Stimulated activated CD4-positive, alpha-beta T cell treated with anti-CD3 and anti-CD28 coated beads, Interleukin-15, amount 100 ng/mL, for 1 hour (primary cell): ENCODE measurements around the gene PRTFDC1.

Experiments
- DNase-seq, 2 donors: peaks; one replicate each; pipeline ENCODE4 v3.0.0-alpha.2; 2020; ENCODE audit warnings: low read depth in 1 of 2, low spot score in 1 of 2

The PRTFDC1 gene

DNA sequence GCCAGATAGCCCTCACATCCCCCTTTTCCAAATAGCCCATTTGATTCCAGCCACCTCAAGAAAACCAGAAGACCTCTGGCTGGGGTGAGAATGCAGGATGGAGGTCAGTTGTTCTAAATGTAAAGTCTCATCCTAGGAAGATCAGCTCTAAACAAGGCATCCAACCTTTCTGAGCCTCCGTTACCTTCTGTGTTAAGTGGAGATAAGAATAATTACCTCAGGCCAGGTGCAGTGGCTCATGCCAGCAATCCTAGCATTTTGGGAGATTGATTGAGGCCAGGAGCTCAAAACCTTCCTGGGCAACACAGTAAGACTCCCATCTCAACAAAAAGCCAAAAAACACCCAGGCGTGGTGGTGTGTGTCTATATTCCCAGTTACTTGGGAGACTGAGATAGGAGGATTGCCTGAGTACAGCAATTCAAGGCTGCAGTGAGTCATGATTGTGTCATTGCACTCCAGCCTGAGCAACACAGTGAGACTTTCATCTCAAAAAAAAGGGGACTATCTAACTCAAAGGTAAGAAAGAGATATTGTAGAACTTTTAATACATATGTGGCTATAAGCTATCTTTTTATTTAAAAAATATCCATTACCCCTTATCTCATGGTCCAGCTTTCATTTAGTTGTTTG, 43.5 kb downstream of the PRTFDC1 start:
- DNase-seq, result no peak

DNA sequence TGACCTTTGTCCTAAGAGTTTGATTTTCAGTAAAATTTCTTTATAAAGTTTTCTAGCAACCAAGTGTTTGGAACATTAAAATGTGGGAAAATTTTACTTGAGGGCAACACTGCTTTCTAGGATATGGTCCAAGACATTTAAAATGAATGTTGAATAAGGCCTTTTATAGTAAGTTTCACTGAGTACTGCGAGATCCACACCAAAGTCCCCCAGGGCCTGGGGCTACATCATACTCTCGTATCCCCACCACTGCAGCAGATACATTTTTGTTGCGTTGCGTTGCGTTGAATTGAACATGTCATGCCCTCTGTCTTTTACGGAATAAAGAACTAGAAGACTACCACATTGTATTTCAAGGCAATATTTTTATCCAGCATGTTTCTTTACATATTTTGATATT, 44.5 kb downstream of the PRTFDC1 start:
- no peak for DNase-seq

DNA sequence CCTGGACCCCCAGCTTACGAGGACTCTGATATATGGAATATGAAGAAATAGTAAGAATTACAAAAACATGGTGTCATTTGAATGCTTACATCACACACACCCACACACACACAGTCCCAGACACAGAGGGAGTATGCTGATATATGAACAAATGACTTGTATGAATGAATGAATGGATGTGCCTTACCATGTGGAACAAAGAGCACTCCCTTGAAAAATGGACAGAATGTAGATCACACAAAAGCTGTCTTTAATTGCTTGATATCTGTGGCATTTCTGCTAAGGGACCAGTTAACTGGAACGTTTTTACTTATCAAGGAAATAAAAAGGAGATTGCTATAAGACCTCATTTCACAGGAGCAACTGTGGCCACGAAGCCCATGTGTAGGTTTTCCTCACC, 46.0 kb downstream of the PRTFDC1 start:
- no peak for DNase-seq

DNA sequence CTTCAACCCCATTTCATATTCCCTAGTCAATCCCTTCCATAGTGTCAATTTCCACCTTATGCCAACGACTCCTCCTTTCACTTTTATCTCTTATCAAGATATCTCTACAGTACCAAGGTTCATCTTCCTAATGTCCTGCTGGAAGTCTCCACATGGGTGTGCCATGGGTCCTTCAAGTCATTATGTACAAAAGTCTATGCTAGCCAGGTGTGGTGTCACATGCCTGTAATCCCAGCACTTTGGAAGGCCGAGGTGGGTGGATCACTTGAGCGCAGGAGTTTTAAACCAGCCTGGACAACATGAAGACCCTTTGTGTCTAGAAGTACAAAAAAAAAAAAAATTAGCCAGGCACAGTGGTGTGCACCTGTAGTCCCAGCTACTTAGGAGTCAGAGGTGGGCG, 47.6 kb downstream of the PRTFDC1 start:
- DNase-seq, result no peak

DNA sequence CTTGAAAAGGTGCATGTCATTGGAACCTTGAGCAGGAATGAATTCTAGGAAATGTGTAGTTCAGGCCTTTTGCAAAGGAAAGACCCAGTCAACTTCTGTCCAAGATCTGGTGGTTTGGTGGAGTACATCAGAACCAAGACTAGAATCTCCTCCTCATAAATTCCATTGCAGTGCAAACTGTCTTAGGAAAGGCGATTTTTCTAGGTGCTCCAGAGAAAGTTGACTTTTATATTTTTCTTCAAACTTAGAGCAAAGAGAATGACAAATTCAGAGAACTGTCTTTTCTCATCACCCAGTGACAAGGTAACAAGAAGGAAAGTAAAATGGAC, 50.0 kb downstream of the PRTFDC1 start:
- DNase-seq, result no peak

DNA sequence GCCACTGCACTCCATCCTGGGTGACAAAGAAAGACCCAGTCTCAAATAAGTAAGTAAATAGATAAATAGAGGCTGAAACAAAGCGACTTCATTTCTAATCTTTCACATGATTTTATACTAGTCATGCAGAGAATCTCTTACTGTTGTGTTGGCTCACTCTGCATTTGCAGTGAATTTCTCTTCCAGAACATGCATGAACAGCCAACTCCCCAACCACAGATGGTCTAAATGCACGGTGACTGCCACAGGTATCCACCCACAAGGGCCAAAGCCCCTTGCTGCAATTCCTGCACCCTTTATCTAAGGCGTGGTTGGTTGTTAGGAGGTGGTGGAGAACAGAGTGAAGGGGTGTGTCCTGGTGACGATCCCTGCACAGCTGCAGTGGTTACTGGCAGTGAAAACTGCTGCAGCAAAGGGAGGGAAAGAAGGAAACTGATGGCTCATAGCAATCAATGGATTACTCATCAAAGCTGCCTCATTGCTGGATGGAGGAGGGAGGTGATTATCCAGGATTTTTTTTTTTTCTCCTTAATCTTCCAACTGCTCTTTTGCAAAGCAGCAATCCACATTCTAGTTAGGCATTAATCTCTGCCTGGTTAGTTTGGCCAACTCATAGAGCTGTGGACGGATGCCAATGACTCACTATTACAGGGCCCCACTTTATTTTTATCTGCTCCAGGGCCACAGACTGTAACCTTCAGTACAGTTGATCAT, 50.6 kb downstream of the PRTFDC1 start:
- DNase-seq, result no peak

DNA sequence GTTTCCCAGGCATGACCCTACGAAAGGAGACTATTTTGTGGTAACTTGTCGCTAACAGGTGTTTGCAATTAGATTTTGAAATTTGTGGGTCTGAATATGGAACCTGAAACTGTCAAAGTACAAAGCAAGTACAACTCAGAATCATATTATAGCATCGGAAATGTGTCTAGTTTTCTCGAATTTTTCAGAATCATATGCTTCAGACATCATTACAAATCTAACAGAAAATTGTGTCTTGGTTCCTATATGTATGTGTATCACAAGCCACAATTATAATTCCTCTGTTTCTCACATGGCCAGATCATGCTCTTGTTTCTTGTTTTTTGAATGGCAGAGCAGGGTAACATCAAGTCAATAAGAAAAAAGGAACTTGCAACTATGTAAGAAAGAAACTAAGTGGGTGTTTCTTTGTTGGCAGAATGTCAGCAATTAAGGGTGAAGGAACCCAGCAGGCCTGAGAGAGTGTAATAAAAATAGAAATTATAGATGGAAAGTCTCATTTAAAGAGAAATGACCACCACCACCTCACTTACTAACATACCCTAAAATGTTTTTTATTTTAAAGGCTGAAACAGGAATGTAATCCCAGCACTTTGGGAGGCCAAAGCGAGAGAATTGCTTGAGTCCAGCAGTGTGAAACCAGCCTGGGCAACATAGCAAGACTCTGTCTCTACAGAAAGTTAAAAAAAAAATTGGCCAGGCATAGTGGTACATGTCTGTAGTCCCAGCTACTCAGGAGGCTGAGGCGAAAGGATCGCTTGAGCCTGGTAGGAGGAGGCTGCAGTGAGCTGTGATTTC, 51.3 kb downstream of the PRTFDC1 start:
- DNase-seq, result no peak

DNA sequence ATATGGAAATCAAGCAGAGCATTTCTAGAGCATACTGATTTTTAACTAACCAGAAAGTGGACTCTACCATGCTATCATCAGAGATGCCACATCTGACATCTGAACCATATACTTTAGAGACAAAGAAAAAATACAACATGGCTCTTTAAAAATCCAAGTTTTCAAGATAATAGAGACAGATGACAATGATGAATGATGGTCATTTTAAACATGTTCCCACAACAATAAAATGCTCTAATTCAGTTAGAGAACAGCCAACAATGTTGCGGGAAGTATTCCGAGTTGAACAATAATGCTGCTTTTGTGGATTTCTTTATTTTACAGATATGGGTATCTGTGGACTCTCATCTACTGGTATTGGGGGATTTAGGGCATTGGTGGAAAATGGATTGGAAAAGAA, 52.8 kb downstream of the PRTFDC1 start:
- no peak for DNase-seq

DNA sequence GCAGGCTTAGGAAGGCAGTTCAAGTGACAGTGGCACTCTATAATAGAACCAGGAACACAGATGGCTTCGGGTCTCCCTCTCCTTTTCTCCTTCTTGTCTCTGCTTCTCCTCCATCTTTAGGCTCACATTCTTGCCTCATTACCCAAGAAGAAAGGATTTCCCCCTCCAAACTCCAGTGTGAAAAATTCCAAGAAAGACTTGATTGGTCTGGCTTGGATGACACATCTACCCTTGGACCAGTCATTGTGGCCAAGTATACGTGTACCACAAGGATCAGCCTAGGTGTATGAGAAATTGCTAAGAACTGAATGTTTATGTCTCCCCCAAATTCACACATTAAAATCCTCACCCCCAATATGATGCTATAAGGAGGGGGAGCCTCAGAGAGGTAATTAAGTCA, 53.9 kb downstream of the PRTFDC1 start:
- no peak for DNase-seq

DNA sequence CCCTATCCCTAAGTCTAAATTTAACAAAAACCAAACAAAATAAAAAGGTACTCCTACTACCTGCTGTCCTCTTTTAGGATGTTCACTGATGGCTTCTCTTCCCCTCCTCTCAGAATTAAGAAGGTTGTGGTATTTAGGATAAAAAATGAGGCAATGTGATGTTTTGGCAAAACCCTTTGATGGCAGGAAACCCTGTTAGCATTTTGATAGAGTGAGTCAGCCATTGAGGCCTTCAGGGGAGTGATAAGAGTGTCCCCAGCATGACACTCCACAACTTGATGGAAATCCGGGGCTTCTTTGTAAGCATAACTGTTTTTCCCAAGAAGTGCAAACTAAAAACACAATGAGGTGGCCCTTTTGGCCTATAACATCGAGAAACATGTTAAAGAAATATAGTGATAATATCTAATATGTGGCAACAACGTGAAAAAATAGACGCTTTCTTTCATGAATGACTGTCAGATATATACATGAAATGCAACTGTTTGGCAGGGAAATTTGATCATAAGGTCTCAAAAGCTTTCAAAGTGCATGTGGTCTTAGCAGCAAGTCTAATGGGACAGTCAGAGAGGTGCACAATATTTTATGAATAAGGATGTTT, 55.0 kb downstream of the PRTFDC1 start:
- DNase-seq, result no peak

DNA sequence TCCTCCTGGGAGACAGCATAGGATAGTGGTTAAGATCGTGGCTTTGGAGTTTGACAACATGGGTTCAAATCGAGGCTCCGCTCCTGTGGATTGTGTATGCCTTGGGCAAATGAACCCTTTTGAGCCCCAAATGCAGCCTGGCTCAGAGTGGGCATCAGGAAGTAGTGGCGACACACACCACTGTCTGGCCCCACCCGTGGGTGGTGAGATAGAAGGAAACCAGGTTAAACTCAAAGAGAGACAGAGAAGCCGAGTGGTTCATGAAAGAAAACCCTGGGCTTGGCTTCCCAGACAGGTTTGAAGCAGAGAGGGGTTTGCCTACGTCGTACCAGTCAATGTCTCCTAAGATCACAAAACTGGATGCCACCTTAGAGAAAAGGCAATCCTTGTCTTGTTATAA, 57.7 kb downstream of the PRTFDC1 start:
- no peak for DNase-seq

DNA sequence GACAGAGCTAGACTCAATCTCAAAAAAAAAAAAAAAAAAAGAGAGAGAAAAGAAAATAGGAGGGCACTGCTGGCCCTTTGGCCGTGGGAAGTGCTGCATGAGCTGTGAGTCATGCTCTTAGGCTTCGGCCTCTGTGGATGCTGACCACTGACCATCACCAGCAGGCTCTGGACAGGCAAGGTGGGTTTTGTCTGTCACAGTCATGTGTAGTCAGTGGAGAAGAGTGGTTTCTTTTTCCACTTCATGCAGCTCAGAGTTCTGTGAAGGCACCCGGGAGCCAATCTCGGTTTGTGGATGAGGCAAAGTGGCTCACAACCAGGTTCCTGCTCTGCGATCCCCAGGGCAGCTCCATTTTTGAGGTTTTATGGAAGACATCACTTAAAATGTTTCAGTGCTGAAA, 58.1 kb downstream of the PRTFDC1 start:
- DNase-seq, result no peak

DNA sequence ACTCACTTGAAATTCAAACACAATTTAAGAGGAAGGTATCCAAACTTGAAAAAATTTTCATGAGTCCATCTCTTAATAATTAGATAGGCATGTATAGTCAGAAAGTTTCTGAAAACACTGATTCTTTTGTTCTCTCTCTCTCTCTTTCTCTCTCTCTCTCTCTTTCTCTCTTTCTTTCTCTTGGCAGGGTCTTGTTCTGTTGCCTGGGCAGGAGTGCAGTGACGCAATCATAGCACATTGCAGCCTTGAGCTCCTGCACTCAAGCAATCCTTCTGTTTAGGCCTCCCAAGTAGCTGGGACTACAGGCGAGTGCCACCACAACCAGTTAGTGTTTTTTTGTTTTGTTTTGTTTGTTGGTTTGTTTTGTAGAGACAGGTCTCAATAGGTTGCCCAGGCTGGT, 59.3 kb downstream of the PRTFDC1 start:
- no peak for DNase-seq

DNA sequence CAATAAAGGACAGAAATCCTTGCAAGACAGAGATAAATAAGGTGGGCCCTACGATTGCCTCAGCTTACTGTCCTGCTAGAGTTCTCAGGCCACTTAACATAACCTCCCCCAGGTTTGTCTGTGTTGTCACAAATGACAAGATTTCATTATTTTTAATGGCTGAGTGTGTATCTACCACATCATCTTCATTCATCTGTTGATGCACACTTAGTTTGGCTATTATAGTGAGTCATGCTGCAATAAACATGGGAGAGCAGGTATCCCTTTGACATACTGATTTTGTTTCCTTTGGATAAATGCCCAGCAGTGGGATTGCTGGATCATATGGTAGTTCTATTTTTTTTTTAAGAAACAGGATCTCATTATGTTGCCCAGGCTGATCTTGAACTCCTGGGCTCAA, 60.6 kb downstream of the PRTFDC1 start:
- DNase-seq, result no peak

DNA sequence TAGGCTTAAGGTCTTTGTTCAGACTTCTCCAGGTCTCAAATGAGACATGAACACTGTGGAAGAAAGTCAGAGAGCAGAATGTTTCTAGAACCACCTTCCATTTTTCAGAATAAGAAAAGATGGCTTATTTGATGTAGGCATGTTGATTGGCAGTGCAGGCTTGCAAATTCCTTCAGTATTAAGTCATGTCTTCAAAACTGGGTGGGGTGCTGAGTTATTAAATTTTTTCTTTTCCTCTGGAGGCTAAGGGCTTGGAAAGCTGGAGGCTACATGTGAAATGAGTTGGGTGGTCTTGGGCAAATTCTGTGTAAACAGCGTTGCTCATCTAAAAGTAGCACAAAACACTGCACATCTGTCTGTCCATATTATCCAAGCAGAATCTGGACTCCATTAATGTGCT, 62.8 kb downstream of the PRTFDC1 start:
- DNase-seq, result no peak

DNA sequence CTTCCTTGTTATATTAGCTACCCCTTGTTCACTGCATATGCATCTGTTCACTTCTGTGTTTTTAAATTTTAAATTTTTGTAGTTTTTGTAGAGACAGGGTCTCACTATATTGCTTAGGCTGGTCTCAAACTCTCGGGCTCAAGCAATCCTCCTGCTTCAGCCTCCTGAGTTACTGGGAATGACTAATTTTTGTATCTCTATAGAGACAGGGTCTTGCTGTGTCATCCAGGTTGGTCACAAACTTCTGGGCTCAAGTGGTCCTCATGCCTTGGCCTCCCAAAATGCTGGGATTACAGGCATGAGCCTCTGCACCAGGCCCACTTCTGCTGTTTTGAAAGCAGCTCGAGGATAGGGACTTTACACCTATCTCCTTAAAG, 64.6 kb downstream of the PRTFDC1 start:
- DNase-seq, result no peak

DNA sequence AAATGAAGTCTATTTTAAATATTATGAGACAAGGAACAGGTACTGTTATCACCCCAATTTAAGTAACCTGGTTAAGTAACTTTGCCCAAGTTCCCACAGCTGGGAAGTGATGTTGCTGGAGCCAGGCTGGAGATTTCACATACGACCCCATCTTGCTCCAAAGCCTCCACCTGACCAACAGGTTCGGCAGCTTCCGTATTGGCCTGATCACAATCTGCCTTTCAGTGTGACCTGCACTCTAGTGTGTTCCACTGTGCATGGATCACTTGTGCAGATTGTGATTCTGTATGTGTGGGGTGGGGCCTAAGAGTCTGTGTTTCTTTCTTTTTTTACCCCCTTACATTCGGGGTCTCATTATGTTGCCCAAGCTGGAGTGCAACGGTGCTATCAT, 66.1 kb downstream of the PRTFDC1 start:
- no peak for DNase-seq

DNA sequence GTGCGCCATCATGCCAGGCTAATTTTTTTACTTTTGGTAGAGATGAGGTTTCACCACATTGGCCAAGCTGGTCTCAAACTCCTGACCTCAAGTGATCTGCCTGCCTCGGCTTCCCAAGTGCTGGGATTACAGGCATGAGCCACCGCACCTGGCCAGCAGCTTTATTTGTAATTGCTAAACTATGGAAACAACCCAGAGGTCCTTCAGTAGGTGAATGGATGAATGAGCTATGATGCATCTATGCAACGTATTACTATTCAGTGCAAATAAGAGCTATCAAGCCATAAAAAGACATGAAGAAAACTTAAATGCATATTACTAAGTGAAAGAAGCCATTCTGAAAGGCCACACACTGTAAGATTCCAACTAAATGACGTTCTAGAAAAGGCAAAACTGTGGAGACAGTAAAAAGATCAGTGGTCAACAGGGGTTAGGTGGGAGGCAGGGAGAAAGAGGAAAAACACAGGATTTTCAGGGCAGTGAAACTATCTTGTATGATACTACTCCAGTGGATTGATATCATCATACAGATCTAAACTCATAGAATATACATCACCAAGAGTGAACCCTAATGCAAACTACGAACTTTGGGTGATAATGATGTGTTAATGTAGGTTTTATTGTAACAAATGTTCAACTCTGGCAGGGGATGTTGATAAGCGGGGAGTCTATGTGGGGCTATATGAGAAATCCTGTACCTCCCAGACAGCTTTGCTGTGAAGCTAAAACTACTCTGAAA, 66.7 kb downstream of the PRTFDC1 start:
- no peak for DNase-seq

DNA sequence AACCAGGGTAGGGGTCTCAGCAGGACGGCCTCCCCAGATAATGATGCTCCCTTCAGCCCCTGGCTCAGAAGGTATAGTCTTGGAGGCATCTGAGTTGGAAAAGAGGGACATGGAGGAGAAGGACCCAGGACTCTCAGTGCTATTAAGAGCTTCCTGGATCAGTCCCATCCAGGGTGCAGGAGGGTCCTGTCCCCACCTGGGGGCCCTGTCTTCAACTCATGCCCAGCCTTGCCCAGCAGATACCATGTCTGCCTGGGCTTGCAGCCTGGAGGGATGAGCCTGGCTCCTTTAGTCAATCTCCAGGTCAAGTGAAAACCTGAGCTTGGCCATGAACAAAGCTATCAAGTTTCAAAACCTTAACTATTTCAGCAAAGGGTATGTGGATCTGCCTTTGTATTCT, 67.6 kb downstream of the PRTFDC1 start:
- no peak for DNase-seq

DNA sequence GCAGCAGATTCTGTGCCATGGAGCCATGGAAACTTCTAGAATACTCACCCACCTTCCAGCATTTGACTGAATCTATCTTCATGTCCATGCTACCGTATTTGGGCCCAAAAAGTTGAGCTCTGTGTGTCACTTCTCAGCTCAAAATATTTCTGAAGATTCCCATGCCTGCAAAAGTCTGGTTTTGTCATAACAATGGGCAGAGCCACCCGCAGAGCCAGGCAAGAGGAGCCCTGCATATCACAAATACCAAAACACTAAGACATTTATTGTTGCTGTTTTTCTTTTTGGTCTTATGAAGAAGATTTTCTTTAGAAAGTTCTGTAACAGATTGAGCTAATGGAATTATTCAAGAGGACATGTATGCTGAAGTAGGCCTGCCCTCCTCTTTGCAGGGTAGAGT, 68.1 kb downstream of the PRTFDC1 start:
- DNase-seq, result no peak

DNA sequence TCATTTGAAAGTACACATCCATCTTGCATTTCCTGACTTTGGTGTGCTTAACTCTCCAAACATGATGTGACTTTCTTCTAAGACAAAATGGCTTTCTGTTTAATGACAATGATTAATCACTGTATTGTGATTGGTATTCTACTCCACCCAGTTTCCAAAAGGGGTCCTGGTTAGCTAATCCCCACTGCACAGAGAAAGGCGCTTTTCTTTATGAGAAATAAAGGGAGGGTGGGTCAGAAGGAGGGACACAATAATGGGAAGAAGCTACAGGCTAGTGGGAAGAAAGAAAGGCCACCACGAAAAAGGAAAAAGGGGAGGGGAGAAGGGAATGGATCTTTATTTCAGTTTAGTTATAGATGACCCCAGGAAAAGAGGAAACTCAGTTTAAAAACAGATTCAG, 69.2 kb downstream of the PRTFDC1 start:
- no peak for DNase-seq
